GM23338 (cell line): ENCODE data around the gene LRRC4B. TPM values are rescaled to one million over a fixed set of nuclear protein-coding genes. Genes with fewer than 3 reads are reported as not detected.

ENCODE experiments used
- ATAC-seq: fragments of 200-7000 bp; cut with Tn5 transposase; 3 replicates; pipeline ENCODE4 v1.9.1; 2020
- DNase-seq: peaks from one replicate; pipeline ENCODE4 v3.0.0-alpha.2; 2015; ENCODE audit warnings: low spot score
- H2AFZ ChIP-seq: fragments of 200-600 bp; sonication (generic); 2 replicates; pipeline ENCODE4 v1.8.0; 2016; ENCODE audit warnings: antibody characterized with exemption, mild to moderate bottlenecking, moderate library complexity
- H3F3A ChIP-seq: fragments of 200-600 bp; sonication (generic); replicated peaks from 2 replicates; pipeline ENCODE4 v1.8.0; 2017; ENCODE audit warnings: antibody characterized with exemption, mixed run types, low read depth
- H3K27ac ChIP-seq: fragments of 200-600 bp; sonication (generic); 2 replicates; pipeline ENCODE4 v1.6.1; 2016; ENCODE audit warnings: low read depth
- H3K27me3 ChIP-seq: fragments of 200-600 bp; sonication (generic); 2 replicates; pipeline ENCODE4 v1.8.0; 2016; ENCODE audit warnings: mild to moderate bottlenecking, mixed run types, moderate library complexity; ENCODE audit not compliant: insufficient read depth
- H3K36me3 ChIP-seq: fragments of 200-600 bp; sonication (generic); 2 replicates; pipeline ENCODE4 v1.8.0; 2016; ENCODE audit warnings: mild to moderate bottlenecking; ENCODE audit not compliant: insufficient read depth
- H3K4me1 ChIP-seq: fragments of 200-600 bp; sonication (generic); 2 replicates; pipeline ENCODE4 v1.8.0; 2016; ENCODE audit warnings: mild to moderate bottlenecking, moderate library complexity; ENCODE audit not compliant: insufficient read depth
- H3K4me2 ChIP-seq: fragments of 200-600 bp; sonication (generic); 2 replicates; pipeline ENCODE4 v1.7.1; 2017; ENCODE audit warnings: mixed run types
- H3K4me3 ChIP-seq: fragments of 200-600 bp; sonication (generic); 2 replicates; pipeline ENCODE4 v1.6.1; 2016; ENCODE audit warnings: mixed run types
- H3K79me2 ChIP-seq: fragments of 200-600 bp; sonication (generic); replicated peaks from 2 replicates; pipeline ENCODE4 v1.8.0; 2017; ENCODE audit warnings: mild to moderate bottlenecking; ENCODE audit not compliant: insufficient read depth
- H3K9me2 ChIP-seq: fragments of 200-600 bp; sonication (generic); 2 replicates; pipeline ENCODE4 v1.8.0; 2017; ENCODE audit not compliant: insufficient read depth
- H4K20me1 ChIP-seq: fragments of 200-600 bp; sonication (generic); replicated peaks from 2 replicates; pipeline ENCODE4 v1.8.0; 2017; ENCODE audit warnings: mild to moderate bottlenecking; ENCODE audit not compliant: insufficient read depth
- H3K27ac Mint-ChIP-seq: 2 replicates; pipeline ENCODE4 v1.8.0; 2020; ENCODE audit warnings: inconsistent platforms, mild to moderate bottlenecking, moderate library complexity, mixed read lengths
- H3K27me3 Mint-ChIP-seq: 3 replicates; pipeline ENCODE4 v1.8.0; 2022; ENCODE audit warnings: low read depth, mild to moderate bottlenecking, moderate library complexity, mixed read lengths, inconsistent platforms; ENCODE audit not compliant: insufficient read depth, poor library complexity
- H3K36me3 Mint-ChIP-seq: 3 replicates; pipeline ENCODE4 v1.8.0; 2021; ENCODE audit warnings: low read depth, mild to moderate bottlenecking, inconsistent platforms, moderate library complexity, mixed read lengths
- H3K4me1 Mint-ChIP-seq: 3 replicates; pipeline ENCODE4 v1.8.0; 2020; ENCODE audit warnings: mild to moderate bottlenecking, inconsistent platforms, mixed read lengths
- H3K4me3 Mint-ChIP-seq: 3 replicates; pipeline ENCODE4 v1.8.0; 2021; ENCODE audit warnings: moderate library complexity, mild to moderate bottlenecking, inconsistent platforms, mixed read lengths
- H3K9me3 Mint-ChIP-seq: 3 replicates; pipeline ENCODE4 v1.8.0; 2020; ENCODE audit warnings: moderate library complexity, mild to moderate bottlenecking, inconsistent platforms, mixed read lengths
- CREB1 ChIP-seq: fragments of 250-450 bp; sonication (Bioruptor Pico); IDR thresholded peaks from 2 replicates; pipeline ENCODE4 v1.5.0; 2020; ENCODE audit warnings: low read depth, mild to moderate bottlenecking, moderate library complexity
- EZH2 ChIP-seq: fragments of 200-600 bp; sonication (generic); IDR thresholded peaks from one replicate; pipeline ENCODE4 v1.8.0; 2017; ENCODE audit warnings: antibody characterized with exemption, mild to moderate bottlenecking, low read depth; ENCODE audit not compliant: unreplicated experiment
- EZH2phosphoT487 ChIP-seq: fragments of 200-600 bp; sonication (generic); IDR thresholded peaks from one replicate; pipeline ENCODE4 v1.8.1; 2018; ENCODE audit warnings: antibody characterized with exemption; ENCODE audit not compliant: unreplicated experiment
- JUNB ChIP-seq: IDR thresholded peaks from one replicate; pipeline ENCODE4 v1.6.1; 2016; ENCODE audit warnings: antibody characterized with exemption; ENCODE audit not compliant: unreplicated experiment
- NANOG ChIP-seq: IDR thresholded peaks from 2 replicates; pipeline ENCODE4 v1.6.1; 2016; ENCODE audit warnings: antibody characterized with exemption, borderline replicate concordance
- POLR2AphosphoS5 ChIP-seq: IDR thresholded peaks from 2 replicates; pipeline ENCODE4 v1.6.1; 2016; ENCODE audit warnings: antibody characterized with exemption, low read depth
- STAT1 ChIP-seq: IDR thresholded peaks from one replicate; pipeline ENCODE4 v1.6.1; 2016; ENCODE audit warnings: antibody characterized with exemption; ENCODE audit not compliant: unreplicated experiment
- ZNF114 ChIP-seq: fragments of 250-450 bp; sonication (Bioruptor Pico); IDR thresholded peaks from 2 replicates; pipeline ENCODE4 v1.5.0; 2020; ENCODE audit warnings: mild to moderate bottlenecking, moderate library complexity
- ZNF331 ChIP-seq: fragments of 250-450 bp; sonication (Bioruptor Pico); IDR thresholded peaks from 2 replicates; pipeline ENCODE4 v1.5.0; 2020; ENCODE audit warnings: low read depth, mild to moderate bottlenecking, moderate library complexity
- ZNF462 ChIP-seq: fragments of 250-450 bp; sonication (Bioruptor Pico); IDR thresholded peaks from 2 replicates; pipeline ENCODE4 v1.5.0; 2020; ENCODE audit warnings: mild to moderate bottlenecking, moderate library complexity
- polyA plus RNA-seq: library from polyadenylated mRNA; unstranded; fragments of >200 nt; fragmentation: Nextera tagmentation; extraction: Ambion mirVana; gene quantifications from 2 replicates; pipeline ENCODE4 v1.2.1, GENCODE V29; 2016
- total RNA-seq: library from RNA; depleted of rRNA; stranded (reverse); fragments of >200 nt; shearing (Covaris generic); gene quantifications from 2 replicates; pipeline ENCODE4 v1.2.3, GENCODE V29; 2014
- TF ChIP-seq, protein P1 (sequence below): IDR thresholded peaks from one replicate; pipeline ENCODE4 v1.6.1; 2018; ENCODE audit warnings: antibody characterized with exemption; ENCODE audit not compliant: unreplicated experiment
- TF ChIP-seq, protein P2 (sequence below): IDR thresholded peaks from 2 replicates; pipeline ENCODE4 v1.6.1; 2016; ENCODE audit warnings: antibody characterized with exemption
- TF ChIP-seq, protein P3 (sequence below), 2 experiments: fragments of 200-600 bp in 1 of 2; sonication (generic) in 1 of 2; conservative IDR thresholded peaks; 2 replicates each; pipeline versions ENCODE4 v1.5.1 to v1.6.1; 2016 to 2017; ENCODE audit warnings: antibody characterized with exemption in 2 of 2, low read depth in 2 of 2, mild to moderate bottlenecking in 2 of 2, moderate library complexity in 1 of 2

The LRRC4B gene
- total and polyA plus RNA-seq, 2 experiments from 2014 or later: 2.0 to 13.2 TPM

GRCh38 chr19:50501186-50501567 is 67.1 kb downstream of the LRRC4B start:
- no peak for DNase-seq
- no peaks in the 10 kb centered on the region for H4K20me1 ChIP-seq
- Mint-ChIP-seq H3K4me3 (no peak overlapping the region), H3K36me3 (peaks cover 15% of the 10 kb centered on the region), H3K9me3 (peaks cover 56% of the 10 kb centered on the region), H3K27ac (no peak overlapping the region), H3K27me3 (peaks cover 9% of the 10 kb centered on the region), H3K4me1 (no peaks in the 10 kb centered on the region)
- no peak for ATAC-seq
- H2AFZ ChIP-seq: no peak overlapping the region
- no peaks in the 10 kb centered on the region for H3K79me2 ChIP-seq
- TF ChIP-seq NANOG (no peak), EZH2 (no peak), CREB1 (CRISPR knock-in tag) (no peak), STAT1 (no peak), EZH2phosphoT487 (no peak), POLR2AphosphoS5 (no peak), ZNF331 (CRISPR knock-in tag) (no peak), ZNF114 (CRISPR knock-in tag) (no peak), ZNF462 (CRISPR knock-in tag) (no peak), JUNB (no peak)
- TF ChIP-seq, protein P1, sequence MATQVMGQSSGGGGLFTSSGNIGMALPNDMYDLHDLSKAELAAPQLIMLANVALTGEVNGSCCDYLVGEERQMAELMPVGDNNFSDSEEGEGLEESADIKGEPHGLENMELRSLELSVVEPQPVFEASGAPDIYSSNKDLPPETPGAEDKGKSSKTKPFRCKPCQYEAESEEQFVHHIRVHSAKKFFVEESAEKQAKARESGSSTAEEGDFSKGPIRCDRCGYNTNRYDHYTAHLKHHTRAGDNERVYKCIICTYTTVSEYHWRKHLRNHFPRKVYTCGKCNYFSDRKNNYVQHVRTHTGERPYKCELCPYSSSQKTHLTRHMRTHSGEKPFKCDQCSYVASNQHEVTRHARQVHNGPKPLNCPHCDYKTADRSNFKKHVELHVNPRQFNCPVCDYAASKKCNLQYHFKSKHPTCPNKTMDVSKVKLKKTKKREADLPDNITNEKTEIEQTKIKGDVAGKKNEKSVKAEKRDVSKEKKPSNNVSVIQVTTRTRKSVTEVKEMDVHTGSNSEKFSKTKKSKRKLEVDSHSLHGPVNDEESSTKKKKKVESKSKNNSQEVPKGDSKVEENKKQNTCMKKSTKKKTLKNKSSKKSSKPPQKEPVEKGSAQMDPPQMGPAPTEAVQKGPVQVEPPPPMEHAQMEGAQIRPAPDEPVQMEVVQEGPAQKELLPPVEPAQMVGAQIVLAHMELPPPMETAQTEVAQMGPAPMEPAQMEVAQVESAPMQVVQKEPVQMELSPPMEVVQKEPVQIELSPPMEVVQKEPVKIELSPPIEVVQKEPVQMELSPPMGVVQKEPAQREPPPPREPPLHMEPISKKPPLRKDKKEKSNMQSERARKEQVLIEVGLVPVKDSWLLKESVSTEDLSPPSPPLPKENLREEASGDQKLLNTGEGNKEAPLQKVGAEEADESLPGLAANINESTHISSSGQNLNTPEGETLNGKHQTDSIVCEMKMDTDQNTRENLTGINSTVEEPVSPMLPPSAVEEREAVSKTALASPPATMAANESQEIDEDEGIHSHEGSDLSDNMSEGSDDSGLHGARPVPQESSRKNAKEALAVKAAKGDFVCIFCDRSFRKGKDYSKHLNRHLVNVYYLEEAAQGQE: no peak
- TF ChIP-seq, protein P2, sequence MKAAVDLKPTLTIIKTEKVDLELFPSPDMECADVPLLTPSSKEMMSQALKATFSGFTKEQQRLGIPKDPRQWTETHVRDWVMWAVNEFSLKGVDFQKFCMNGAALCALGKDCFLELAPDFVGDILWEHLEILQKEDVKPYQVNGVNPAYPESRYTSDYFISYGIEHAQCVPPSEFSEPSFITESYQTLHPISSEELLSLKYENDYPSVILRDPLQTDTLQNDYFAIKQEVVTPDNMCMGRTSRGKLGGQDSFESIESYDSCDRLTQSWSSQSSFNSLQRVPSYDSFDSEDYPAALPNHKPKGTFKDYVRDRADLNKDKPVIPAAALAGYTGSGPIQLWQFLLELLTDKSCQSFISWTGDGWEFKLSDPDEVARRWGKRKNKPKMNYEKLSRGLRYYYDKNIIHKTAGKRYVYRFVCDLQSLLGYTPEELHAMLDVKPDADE: no peak
- TF ChIP-seq, protein P3, sequence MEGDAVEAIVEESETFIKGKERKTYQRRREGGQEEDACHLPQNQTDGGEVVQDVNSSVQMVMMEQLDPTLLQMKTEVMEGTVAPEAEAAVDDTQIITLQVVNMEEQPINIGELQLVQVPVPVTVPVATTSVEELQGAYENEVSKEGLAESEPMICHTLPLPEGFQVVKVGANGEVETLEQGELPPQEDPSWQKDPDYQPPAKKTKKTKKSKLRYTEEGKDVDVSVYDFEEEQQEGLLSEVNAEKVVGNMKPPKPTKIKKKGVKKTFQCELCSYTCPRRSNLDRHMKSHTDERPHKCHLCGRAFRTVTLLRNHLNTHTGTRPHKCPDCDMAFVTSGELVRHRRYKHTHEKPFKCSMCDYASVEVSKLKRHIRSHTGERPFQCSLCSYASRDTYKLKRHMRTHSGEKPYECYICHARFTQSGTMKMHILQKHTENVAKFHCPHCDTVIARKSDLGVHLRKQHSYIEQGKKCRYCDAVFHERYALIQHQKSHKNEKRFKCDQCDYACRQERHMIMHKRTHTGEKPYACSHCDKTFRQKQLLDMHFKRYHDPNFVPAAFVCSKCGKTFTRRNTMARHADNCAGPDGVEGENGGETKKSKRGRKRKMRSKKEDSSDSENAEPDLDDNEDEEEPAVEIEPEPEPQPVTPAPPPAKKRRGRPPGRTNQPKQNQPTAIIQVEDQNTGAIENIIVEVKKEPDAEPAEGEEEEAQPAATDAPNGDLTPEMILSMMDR (conservative IDR thresholded peaks at IDR 0.05; ENCODE audit: low read depth in 2 of 2): no peak
- peaks cover 7% of the 10 kb centered on the region; the same call in 1 of the 2 replicates for H3K4me1 ChIP-seq
- no peak overlapping the region for H3K27ac ChIP-seq
- H3K4me2 ChIP-seq: peak overlapping the region; percentile 65; the same call in 1 of the 2 replicates
- no peaks in the 10 kb centered on the region for H3K9me2 ChIP-seq
- no peaks in the 10 kb centered on the region for H3F3A ChIP-seq
- H3K36me3 ChIP-seq: no peaks in the 10 kb centered on the region
- H3K4me3 ChIP-seq: no peak overlapping the region
- peaks cover 44% of the 10 kb centered on the region for H3K27me3 ChIP-seq
